Metanephros (tissue), 1 donor: Measurements from ENCODE around the gene UBQLN2. TPM values are rescaled to one million over a fixed set of nuclear protein-coding genes. Genes with fewer than 3 reads are reported as not detected.

Source experiments
- total RNA-seq: library from RNA; depleted of rRNA; stranded (reverse); fragments of >200 nt; gene quantifications from one replicate; pipeline ENCODE4 v1.2.3, GENCODE V29; 2014

UBQLN2 gene
- total RNA-seq: 30.1 TPM

DNA sequence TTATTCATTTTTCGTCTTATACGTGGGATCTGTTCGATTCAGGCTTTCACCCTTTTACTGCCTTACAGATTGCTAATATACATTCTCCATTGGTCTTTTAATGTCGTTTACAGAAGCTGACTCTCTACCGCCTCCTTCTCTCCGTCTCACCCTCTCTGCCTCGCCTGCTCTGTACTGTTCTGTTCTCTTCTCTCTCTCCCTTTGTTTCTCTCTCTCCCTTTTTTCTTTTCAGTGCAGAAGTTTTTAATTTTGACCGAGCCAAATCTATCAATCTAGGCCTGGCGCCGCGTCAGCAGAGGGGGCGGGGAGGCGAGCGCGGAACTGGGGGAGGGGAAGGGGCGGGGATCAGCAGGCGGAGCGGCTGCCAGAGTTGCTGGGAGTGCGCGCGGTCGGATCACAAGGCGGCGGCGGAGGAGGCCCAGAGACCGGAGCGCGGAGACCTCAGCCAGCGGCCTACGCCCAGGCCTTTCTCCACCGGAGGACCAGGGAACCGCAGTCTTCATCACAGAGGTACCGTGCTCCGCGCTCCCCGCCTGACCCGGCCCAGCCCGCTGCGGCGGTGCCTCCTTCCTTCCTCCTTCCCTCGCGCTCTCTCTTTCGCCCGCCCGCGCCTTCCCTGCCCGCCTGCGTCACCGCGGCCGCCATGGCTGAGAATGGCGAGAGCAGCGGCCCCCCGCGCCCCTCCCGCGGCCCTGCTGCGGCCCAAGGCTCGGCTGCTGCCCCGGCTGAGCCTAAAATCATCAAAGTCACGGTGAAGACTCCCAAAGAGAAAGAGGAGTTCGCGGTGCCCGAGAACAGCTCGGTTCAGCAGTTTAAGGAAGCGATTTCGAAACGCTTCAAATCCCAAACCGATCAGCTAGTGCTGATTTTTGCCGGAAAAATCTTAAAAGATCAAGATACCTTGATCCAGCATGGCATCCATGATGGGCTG is at the start of gene UBQLN2:
UBQLN2 (plus strand) TSS at position 397 of the 931 bp plus-strand sequence; CDS start at position 644, 247 bp downstream.

Other genes with a start within 250 kb of the UBQLN2 start
- gene NBDY, start 165.6 kb downstream of the UBQLN2 start, total RNA-seq: 12.1 TPM